Stomach (tissue), 4 donors: ENCODE data around the gene TCEA2.

ENCODE experiments used
- POLR2A ChIP-seq, 4 donors: fragments of 450-650 bp; IDR thresholded peaks; one replicate each; pipeline ENCODE4 v1.6.1; 2016; ENCODE audit warnings: antibody characterized with exemption in 4 of 4, control low read depth in 2 of 4, mild to moderate bottlenecking in 1 of 4, moderate library complexity in 1 of 4
- TF ChIP-seq, protein P1 (sequence below), 7 experiments: fragments of 450-650 bp in 4 of 7; fragments of 200-600 bp in 3 of 7; sonication (generic) in 3 of 7; IDR thresholded peaks; one replicate each; pipeline ENCODE4 v1.5.1; 2016 to 2019; ENCODE audit warnings: antibody characterized with exemption in 7 of 7, control low read depth in 2 of 7, mild to moderate bottlenecking in 1 of 7

DNA sequence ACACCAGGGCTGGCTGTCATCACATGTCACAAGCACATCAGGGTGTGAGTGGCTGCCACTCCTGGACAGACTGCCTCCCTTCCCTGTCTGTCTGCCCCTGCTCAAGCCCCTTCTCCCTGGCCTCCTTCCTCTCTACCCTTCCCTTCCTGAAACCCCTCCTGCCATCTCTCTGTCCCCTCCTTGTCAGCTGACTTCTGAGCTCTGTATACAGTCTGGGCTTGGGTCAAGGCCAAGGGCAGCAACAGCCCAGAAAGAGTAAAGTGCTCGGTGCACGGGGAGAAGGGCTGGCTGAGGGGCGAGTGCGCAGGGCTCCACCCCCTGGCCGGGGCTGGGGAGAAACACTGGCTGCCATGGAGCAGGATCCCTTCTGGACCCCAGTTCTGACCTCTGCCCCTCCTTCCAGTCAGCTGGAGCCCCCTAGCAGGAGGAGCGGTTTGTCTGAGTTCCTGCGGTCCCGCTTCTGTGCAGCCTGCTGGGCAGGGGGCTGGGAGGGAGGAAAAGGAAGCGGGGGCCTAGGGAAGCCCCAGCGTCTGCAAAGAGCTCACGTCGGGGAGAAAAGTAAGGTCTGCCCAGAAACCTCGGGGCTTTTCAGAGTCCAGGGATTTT lies 19.2 kb downstream of the TCEA2 start:
- no peak for TF ChIP-seq POLR2A (IDR thresholded peaks at IDR 0.05)
- TF ChIP-seq, protein P1, sequence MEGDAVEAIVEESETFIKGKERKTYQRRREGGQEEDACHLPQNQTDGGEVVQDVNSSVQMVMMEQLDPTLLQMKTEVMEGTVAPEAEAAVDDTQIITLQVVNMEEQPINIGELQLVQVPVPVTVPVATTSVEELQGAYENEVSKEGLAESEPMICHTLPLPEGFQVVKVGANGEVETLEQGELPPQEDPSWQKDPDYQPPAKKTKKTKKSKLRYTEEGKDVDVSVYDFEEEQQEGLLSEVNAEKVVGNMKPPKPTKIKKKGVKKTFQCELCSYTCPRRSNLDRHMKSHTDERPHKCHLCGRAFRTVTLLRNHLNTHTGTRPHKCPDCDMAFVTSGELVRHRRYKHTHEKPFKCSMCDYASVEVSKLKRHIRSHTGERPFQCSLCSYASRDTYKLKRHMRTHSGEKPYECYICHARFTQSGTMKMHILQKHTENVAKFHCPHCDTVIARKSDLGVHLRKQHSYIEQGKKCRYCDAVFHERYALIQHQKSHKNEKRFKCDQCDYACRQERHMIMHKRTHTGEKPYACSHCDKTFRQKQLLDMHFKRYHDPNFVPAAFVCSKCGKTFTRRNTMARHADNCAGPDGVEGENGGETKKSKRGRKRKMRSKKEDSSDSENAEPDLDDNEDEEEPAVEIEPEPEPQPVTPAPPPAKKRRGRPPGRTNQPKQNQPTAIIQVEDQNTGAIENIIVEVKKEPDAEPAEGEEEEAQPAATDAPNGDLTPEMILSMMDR (IDR thresholded peaks at IDR 0.05): no peak
